Liver (tissue), 9 donors: ENCODE measurements around the gene SFXN3. TPM values are rescaled to one million over a fixed set of nuclear protein-coding genes. Genes with fewer than 3 reads are reported as not detected.

Source experiments
- DNase-seq: peaks from one replicate; pipeline ENCODE4 v3.0.0-alpha.2; 2017; ENCODE audit warnings: low spot score
- H3K27ac ChIP-seq, 2 donors: one replicate each; pipeline ENCODE4 v1.7.0; 2013; ENCODE audit warnings: inconsistent platforms in 2 of 2, low read length in 2 of 2, control low read depth in 1 of 2, low read depth in 1 of 2, mild to moderate bottlenecking in 1 of 2
- H3K27me3 ChIP-seq, 4 donors: one replicate each; pipeline versions ENCODE4 v1.6.1 to v1.7.0; 2013; ENCODE audit warnings: low read length in 3 of 4, inconsistent platforms in 1 of 4, mild to moderate bottlenecking in 1 of 4, moderate library complexity in 1 of 4; ENCODE audit not compliant: control insufficient read depth in 4 of 4, insufficient read depth in 4 of 4
- H3K36me3 ChIP-seq, 4 donors: one replicate each; pipeline versions ENCODE4 v1.6.1 to v1.7.0; 2013; ENCODE audit warnings: low read length in 3 of 4, mild to moderate bottlenecking in 3 of 4, low read depth in 1 of 4, moderate library complexity in 1 of 4; ENCODE audit not compliant: control insufficient read depth in 4 of 4, insufficient read depth in 3 of 4
- H3K4me1 ChIP-seq, 4 donors: one replicate each; pipeline versions ENCODE4 v1.6.1 to v1.7.0; 2013; ENCODE audit warnings: low read length in 3 of 4, mild to moderate bottlenecking in 3 of 4, moderate library complexity in 1 of 4; ENCODE audit not compliant: control insufficient read depth in 4 of 4, insufficient read depth in 4 of 4
- H3K4me3 ChIP-seq, 3 donors: one replicate each; pipeline versions ENCODE4 v1.6.1 to v1.7.0; 2013; ENCODE audit warnings: low read length in 3 of 3, control low read depth in 1 of 3, low read depth in 1 of 3, mild to moderate bottlenecking in 1 of 3
- H3K9ac ChIP-seq, 2 donors: one replicate each; pipeline ENCODE4 v1.7.0; 2013; ENCODE audit warnings: low read length in 2 of 2, mild to moderate bottlenecking in 2 of 2, moderate library complexity in 2 of 2, control low read depth in 1 of 2, low read depth in 1 of 2
- H3K9me3 ChIP-seq, 4 donors: one replicate each; pipeline versions ENCODE4 v1.6.1 to v1.7.0; 2013; ENCODE audit warnings: low read length in 3 of 4; ENCODE audit not compliant: control insufficient read depth in 4 of 4
- FOXA1 ChIP-seq: IDR thresholded peaks from 2 replicates; pipeline ENCODE4 v1.6.1; 2016; ENCODE audit warnings: antibody characterized with exemption
- FOXA2 ChIP-seq: IDR thresholded peaks from 2 replicates; pipeline ENCODE4 v1.6.1; 2016; ENCODE audit warnings: antibody characterized with exemption
- GABPA ChIP-seq, 2 donors: IDR thresholded peaks in 1 of 2; conservative IDR thresholded peaks in 1 of 2; 2 replicates each; pipeline ENCODE4 v1.6.1; 2016; ENCODE audit warnings: antibody characterized with exemption in 2 of 2, mild to moderate bottlenecking in 1 of 2, moderate library complexity in 1 of 2
- HNF4A ChIP-seq, 2 donors: conservative IDR thresholded peaks; 2 replicates each; pipeline ENCODE4 v1.6.1; 2016; ENCODE audit warnings: antibody characterized with exemption in 2 of 2, mild to moderate bottlenecking in 2 of 2
- HNF4G ChIP-seq: IDR thresholded peaks from 2 replicates; pipeline ENCODE4 v1.6.1; 2016; ENCODE audit warnings: antibody characterized with exemption
- JUND ChIP-seq, 2 donors: IDR thresholded peaks; 2 replicates each; pipeline ENCODE4 v1.6.1; 2016; ENCODE audit warnings: antibody characterized with exemption in 2 of 2
- NR2F2 ChIP-seq: IDR thresholded peaks from 2 replicates; pipeline ENCODE4 v1.6.1; 2016; ENCODE audit warnings: antibody characterized with exemption
- RAD21 ChIP-seq, 2 donors: IDR thresholded peaks; 2 replicates each; pipeline ENCODE4 v1.6.1; 2016; ENCODE audit warnings: antibody characterized with exemption in 2 of 2, mild to moderate bottlenecking in 2 of 2
- RXRA ChIP-seq, 2 donors: IDR thresholded peaks; 2 replicates each; pipeline ENCODE4 v1.6.1; 2017 to 2018; ENCODE audit warnings: antibody characterized with exemption in 2 of 2, mild to moderate bottlenecking in 1 of 2
- SP1 ChIP-seq: IDR thresholded peaks from 2 replicates; pipeline ENCODE4 v1.6.1; 2018; ENCODE audit warnings: antibody characterized with exemption, mild to moderate bottlenecking
- TAF1 ChIP-seq: conservative IDR thresholded peaks from 2 replicates; pipeline ENCODE4 v1.6.1; 2016; ENCODE audit warnings: antibody characterized with exemption, mild to moderate bottlenecking
- YY1 ChIP-seq: IDR thresholded peaks from 2 replicates; pipeline ENCODE4 v1.6.1; 2016; ENCODE audit warnings: antibody characterized with exemption, mild to moderate bottlenecking
- whole genome bisulfite sequencing: extraction: QIAGEN DNeasy Blood & Tissue Kit; methylation state at CpG from one replicate; pipeline ENCODE4 v1.1.7; 2013; 5-methylcytosine and 5-hydroxymethylcytosine counted together
- polyA plus RNA-seq, 2 donors: library from polyadenylated mRNA; stranded (reverse) in 1 of 2; unstranded in 1 of 2; fragments of 200-250 nt in 1 of 2; fragments of >200 nt in 1 of 2; fragmentation: Nextera tagmentation in 1 of 2; extraction: Ambion mirVana in 1 of 2; gene quantifications; one replicate each; pipeline versions ENCODE4 v1.2.1 to v1.2.3, GENCODE V29; 2013 to 2015
- total RNA-seq, 2 donors: library from RNA; depleted of rRNA; stranded (reverse); fragments of >200 nt; gene quantifications; one replicate each; pipeline ENCODE4 v1.2.3, GENCODE V29; 2014
- TF ChIP-seq, protein P1 (sequence below): fragments of 150-350 bp; IDR thresholded peaks from 2 replicates; pipeline ENCODE4 v1.5.1; 2017; ENCODE audit warnings: improper control_type of control experiment, low read depth, low read length; ENCODE audit not compliant: missing input control
- TF ChIP-seq, protein P2 (sequence below): IDR thresholded peaks from 2 replicates; pipeline ENCODE4 v1.6.1; 2016; ENCODE audit warnings: antibody characterized with exemption
- TF ChIP-seq, protein P3 (sequence below): IDR thresholded peaks from 2 replicates; pipeline ENCODE4 v1.6.1; 2016; ENCODE audit warnings: antibody characterized with exemption
- TF ChIP-seq, protein P4 (sequence below): IDR thresholded peaks from 2 replicates; pipeline ENCODE4 v1.6.1; 2016; ENCODE audit warnings: antibody characterized with exemption
- TF ChIP-seq, protein P5 (sequence below): IDR thresholded peaks from 2 replicates; pipeline ENCODE4 v1.6.1; 2016; ENCODE audit warnings: antibody characterized with exemption, mild to moderate bottlenecking
- donor health status: healthy.
- donor health status: healthy.
- donor health status: healthy.
- donor health status: healthy.
- donor health status: healthy.

The SFXN3 gene
- total and polyA plus RNA-seq, 4 donors: 1.7 to 11.1 (median 6.3) TPM

DNA sequence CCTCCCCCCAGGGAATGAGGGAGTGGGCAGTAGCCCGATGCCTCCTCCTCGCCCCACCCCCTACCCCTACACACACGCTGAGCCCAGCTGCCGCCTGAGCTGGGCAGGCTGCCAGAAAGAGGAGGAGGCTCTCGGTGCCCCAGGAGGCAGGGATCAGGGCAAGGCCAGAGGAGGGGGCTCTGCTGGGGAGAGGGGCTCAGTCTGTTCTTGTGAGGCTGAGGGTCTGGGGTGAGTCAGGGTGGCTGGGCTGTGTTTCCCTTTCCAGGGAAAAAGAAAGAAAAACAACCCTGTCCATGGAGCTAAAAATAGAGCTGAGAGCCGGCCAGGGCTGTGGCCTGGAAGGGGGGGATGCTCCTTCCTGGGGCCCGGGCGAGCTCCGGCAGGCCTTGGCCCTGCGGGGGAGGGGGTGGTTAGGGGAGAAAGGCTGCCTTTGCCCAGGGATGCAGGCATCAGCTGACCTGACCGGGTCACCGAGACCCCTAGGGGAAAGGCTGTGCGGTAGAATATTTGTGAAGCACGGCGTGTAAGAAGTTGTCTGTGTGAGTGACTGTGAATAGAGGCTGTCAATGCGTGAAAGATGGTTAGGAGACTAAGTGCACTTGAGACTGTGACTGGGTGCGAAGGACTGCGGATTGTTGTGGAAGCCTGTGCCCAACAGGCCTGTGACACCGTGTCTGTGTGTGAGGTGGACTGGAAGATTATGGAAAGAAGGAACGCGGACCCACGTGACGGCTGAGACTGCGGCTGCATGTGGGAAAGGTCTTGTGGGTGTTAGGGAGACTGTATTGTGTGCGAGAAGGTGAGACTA is 32.6 kb upstream of the SFXN3 start:
- no peaks in the 10 kb centered on the region for H3K9me3 ChIP-seq
- TF ChIP-seq FOXA1 (no peak), RXRA (IDR thresholded peaks at IDR 0.05) (peak in 1 of 2 donors; percentile 2), NR2F2 (peak; percentile 65), YY1 (no peak), RAD21 (IDR thresholded peaks at IDR 0.05) (no peak), SP1 (no peak), HNF4A (conservative IDR thresholded peaks at IDR 0.05) (no peak), HNF4G (no peak)
- TF ChIP-seq, protein P1, sequence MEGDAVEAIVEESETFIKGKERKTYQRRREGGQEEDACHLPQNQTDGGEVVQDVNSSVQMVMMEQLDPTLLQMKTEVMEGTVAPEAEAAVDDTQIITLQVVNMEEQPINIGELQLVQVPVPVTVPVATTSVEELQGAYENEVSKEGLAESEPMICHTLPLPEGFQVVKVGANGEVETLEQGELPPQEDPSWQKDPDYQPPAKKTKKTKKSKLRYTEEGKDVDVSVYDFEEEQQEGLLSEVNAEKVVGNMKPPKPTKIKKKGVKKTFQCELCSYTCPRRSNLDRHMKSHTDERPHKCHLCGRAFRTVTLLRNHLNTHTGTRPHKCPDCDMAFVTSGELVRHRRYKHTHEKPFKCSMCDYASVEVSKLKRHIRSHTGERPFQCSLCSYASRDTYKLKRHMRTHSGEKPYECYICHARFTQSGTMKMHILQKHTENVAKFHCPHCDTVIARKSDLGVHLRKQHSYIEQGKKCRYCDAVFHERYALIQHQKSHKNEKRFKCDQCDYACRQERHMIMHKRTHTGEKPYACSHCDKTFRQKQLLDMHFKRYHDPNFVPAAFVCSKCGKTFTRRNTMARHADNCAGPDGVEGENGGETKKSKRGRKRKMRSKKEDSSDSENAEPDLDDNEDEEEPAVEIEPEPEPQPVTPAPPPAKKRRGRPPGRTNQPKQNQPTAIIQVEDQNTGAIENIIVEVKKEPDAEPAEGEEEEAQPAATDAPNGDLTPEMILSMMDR: no peak
- TF ChIP-seq, protein P2, sequence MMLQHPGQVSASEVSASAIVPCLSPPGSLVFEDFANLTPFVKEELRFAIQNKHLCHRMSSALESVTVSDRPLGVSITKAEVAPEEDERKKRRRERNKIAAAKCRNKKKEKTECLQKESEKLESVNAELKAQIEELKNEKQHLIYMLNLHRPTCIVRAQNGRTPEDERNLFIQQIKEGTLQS: no peak
- H3K4me3 ChIP-seq: peak overlapping the region; percentile 68 to 81 (median 75)
- no peaks in the 10 kb centered on the region for H3K27me3 ChIP-seq
- H3K4me1 ChIP-seq: peaks cover 0 to 30% (median 17%) of the 10 kb centered on the region in 4 donors
- H3K27ac ChIP-seq: peak overlapping the region; percentile 94
- peaks cover 0 to 5% (median under 1%) of the 10 kb centered on the region in 4 donors for H3K36me3 ChIP-seq
- WGBS: 6% methylated on average over 25 of the region's 25 CpGs
- DNase-seq: peak; percentile 85
- H3K9ac ChIP-seq: peak overlapping the region; percentile 36 to 57

DNA sequence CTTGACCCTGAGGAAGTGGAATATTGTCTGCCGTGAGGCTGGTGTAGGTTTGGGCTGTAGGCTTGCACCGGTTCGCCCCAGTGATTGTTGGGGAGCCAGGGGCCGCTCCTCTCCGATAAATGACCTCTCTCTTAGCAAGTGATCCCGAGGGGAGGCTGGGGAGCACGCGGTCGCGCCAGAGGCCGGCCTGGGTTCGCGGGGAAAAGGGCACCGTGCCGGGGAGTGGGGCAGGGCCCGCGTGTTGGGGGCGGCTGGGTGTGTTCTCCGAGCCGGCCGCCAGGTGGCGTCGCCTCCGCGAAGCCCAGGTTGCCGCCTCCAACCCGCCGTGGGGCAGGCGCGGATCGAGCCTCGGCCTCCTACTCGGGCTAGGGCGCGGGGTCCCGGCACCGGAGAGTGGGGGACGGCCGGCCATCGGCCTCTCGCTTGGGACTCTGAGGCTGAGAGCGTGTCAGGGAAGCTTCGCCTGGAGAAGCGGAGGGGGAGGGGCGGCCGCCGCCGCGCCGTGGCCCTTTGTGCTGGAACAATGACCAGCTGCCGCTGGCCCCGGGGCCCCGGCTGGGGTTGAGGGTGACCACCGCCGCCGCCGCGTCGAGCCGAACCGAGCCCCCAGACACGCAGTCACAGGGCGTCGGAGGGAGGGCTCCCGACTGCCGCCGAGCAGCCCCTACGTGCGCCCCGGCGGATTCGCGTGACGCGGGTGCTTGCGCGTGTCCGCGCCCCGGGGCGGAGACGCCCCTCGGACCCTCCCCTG is 31.9 kb upstream of the SFXN3 start:
- Histone ChIP-seq H3K9ac (peak overlapping the region; percentile 54 to 57), H3K9me3 (no peaks in the 10 kb centered on the region), H3K4me1 (peaks cover 0 to 30% (median 17%) of the 10 kb centered on the region in 4 donors), H3K27ac (peak overlapping the region; percentile 94), H3K27me3 (no peaks in the 10 kb centered on the region), H3K36me3 (peaks cover 0 to 3% (median under 1%) of the 10 kb centered on the region in 4 donors), H3K4me3 (peak overlapping the region; percentile 56 to 71 (median 68))
- peak; percentile 81 for DNase-seq
- WGBS: under 1% methylated on average over 83 of the region's 83 CpGs
- no peak for TF ChIP-seq NR2F2
- no peak for TF ChIP-seq HNF4A (conservative IDR thresholded peaks at IDR 0.05)
- no peak for TF ChIP-seq TAF1
- peak; percentile 38 to 63 for TF ChIP-seq RAD21 (IDR thresholded peaks at IDR 0.05)
- TF ChIP-seq, protein P2: no peak
- no peak for TF ChIP-seq GABPA (IDR thresholded peaks at IDR 0.05 in 1 of 2, conservative IDR thresholded peaks at IDR 0.05 in 1 of 2)
- TF ChIP-seq FOXA2: no peak
- TF ChIP-seq JUND (IDR thresholded peaks at IDR 0.05): no peak
- TF ChIP-seq FOXA1: no peak
- TF ChIP-seq, protein P1: peak; percentile 74
- TF ChIP-seq, protein P3, sequence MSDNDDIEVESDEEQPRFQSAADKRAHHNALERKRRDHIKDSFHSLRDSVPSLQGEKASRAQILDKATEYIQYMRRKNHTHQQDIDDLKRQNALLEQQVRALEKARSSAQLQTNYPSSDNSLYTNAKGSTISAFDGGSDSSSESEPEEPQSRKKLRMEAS: no peak
- TF ChIP-seq, protein P4, sequence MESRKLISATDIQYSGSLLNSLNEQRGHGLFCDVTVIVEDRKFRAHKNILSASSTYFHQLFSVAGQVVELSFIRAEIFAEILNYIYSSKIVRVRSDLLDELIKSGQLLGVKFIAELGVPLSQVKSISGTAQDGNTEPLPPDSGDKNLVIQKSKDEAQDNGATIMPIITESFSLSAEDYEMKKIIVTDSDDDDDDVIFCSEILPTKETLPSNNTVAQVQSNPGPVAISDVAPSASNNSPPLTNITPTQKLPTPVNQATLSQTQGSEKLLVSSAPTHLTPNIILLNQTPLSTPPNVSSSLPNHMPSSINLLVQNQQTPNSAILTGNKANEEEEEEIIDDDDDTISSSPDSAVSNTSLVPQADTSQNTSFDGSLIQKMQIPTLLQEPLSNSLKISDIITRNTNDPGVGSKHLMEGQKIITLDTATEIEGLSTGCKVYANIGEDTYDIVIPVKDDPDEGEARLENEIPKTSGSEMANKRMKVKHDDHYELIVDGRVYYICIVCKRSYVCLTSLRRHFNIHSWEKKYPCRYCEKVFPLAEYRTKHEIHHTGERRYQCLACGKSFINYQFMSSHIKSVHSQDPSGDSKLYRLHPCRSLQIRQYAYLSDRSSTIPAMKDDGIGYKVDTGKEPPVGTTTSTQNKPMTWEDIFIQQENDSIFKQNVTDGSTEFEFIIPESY: no peak
- TF ChIP-seq HNF4G: no peak
- no peak for TF ChIP-seq YY1
- TF ChIP-seq, protein P5, sequence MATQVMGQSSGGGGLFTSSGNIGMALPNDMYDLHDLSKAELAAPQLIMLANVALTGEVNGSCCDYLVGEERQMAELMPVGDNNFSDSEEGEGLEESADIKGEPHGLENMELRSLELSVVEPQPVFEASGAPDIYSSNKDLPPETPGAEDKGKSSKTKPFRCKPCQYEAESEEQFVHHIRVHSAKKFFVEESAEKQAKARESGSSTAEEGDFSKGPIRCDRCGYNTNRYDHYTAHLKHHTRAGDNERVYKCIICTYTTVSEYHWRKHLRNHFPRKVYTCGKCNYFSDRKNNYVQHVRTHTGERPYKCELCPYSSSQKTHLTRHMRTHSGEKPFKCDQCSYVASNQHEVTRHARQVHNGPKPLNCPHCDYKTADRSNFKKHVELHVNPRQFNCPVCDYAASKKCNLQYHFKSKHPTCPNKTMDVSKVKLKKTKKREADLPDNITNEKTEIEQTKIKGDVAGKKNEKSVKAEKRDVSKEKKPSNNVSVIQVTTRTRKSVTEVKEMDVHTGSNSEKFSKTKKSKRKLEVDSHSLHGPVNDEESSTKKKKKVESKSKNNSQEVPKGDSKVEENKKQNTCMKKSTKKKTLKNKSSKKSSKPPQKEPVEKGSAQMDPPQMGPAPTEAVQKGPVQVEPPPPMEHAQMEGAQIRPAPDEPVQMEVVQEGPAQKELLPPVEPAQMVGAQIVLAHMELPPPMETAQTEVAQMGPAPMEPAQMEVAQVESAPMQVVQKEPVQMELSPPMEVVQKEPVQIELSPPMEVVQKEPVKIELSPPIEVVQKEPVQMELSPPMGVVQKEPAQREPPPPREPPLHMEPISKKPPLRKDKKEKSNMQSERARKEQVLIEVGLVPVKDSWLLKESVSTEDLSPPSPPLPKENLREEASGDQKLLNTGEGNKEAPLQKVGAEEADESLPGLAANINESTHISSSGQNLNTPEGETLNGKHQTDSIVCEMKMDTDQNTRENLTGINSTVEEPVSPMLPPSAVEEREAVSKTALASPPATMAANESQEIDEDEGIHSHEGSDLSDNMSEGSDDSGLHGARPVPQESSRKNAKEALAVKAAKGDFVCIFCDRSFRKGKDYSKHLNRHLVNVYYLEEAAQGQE: no peak
- TF ChIP-seq SP1: no peak
